Fibroblast of lung (primary cell): ENCODE data around the gene CDC23. TPM values are rescaled to one million over a fixed set of nuclear protein-coding genes. Genes with fewer than 3 reads are reported as not detected.
"Not testable (repeated sequence)": the region's sequence is repeated elsewhere in the genome, so short reads cannot be mapped to it uniquely, and the experiment has no call there.

ENCODE experiments used
- DNase-seq, 2 donors: peaks; one replicate each; pipeline versions ENCODE4 v3.0.0 to v3.0.0-alpha.2; 2010; ENCODE audit warnings: low read depth in 2 of 2
- H2AFZ ChIP-seq: 2 replicates; pipeline ENCODE4 v1.5.1; 2012; ENCODE audit warnings: low read length, control low read depth, inconsistent platforms
- H3K27ac ChIP-seq: 2 replicates; pipeline ENCODE4 v1.5.1; 2011; ENCODE audit warnings: low read length, control low read depth; ENCODE audit not compliant: insufficient read depth
- H3K27me3 ChIP-seq: 2 replicates; pipeline ENCODE4 v1.5.1; 2011; ENCODE audit warnings: mild to moderate bottlenecking, low read length; ENCODE audit not compliant: control insufficient read depth, insufficient read depth
- H3K36me3 ChIP-seq: 2 replicates; pipeline ENCODE4 v1.5.1; 2011; ENCODE audit warnings: low read length; ENCODE audit not compliant: control insufficient read depth, insufficient read depth
- H3K4me1 ChIP-seq: 2 replicates; pipeline ENCODE4 v1.5.1; 2011; ENCODE audit warnings: low read length; ENCODE audit not compliant: control insufficient read depth, insufficient read depth; ENCODE audit errors: extremely low read depth
- H3K4me2 ChIP-seq: 2 replicates; pipeline ENCODE4 v1.5.1; 2011; ENCODE audit warnings: low read length, control low read depth; ENCODE audit not compliant: insufficient read depth; ENCODE audit errors: extremely low read depth
- H3K4me3 ChIP-seq, 4 experiments: fragments of 200-600 bp in 1 of 4; sonication (generic) in 1 of 4; replicated peaks in 1 of 4; 2 replicates each; pipeline ENCODE4 v1.5.1; 2011 to 2016; ENCODE audit warnings: low read length in 4 of 4, low read depth in 3 of 4, mild to moderate bottlenecking in 3 of 4, control low read depth in 2 of 4, inconsistent platforms in 1 of 4, mixed read lengths in 1 of 4; ENCODE audit not compliant: insufficient read depth in 1 of 4; ENCODE audit errors: control extremely low read depth in 1 of 4
- H3K79me2 ChIP-seq: 2 replicates; pipeline ENCODE4 v1.5.1; 2012; ENCODE audit warnings: mild to moderate bottlenecking, low read length, inconsistent platforms; ENCODE audit not compliant: control insufficient read depth, insufficient read depth
- H3K9ac ChIP-seq: 2 replicates; pipeline ENCODE4 v1.5.1; 2011; ENCODE audit warnings: mild to moderate bottlenecking, low read length, control low read depth; ENCODE audit not compliant: insufficient read depth
- H3K9me3 ChIP-seq: 2 replicates; pipeline ENCODE4 v1.5.1; 2012; ENCODE audit warnings: low read depth, low read length; ENCODE audit not compliant: control insufficient read depth, insufficient read depth
- H4K20me1 ChIP-seq: 2 replicates; pipeline ENCODE4 v1.5.1; 2011; ENCODE audit warnings: low read length; ENCODE audit not compliant: control insufficient read depth, insufficient read depth; ENCODE audit errors: extremely low read depth
- CTCF ChIP-seq, 2 donors: IDR thresholded peaks in 1 of 2; conservative IDR thresholded peaks in 1 of 2; 1 replicate in 1 of 2; 2 replicates in 1 of 2; pipeline ENCODE4 v1.5.1; 2011 to 2012; ENCODE audit warnings: low read length in 2 of 2, control low read depth in 1 of 2, inconsistent platforms in 1 of 2, low read depth in 1 of 2, mild to moderate bottlenecking in 1 of 2
- EZH2 ChIP-seq: IDR thresholded peaks from 2 replicates; pipeline ENCODE4 v1.5.1; 2012; ENCODE audit warnings: low read length, control low read depth, mild to moderate bottlenecking; ENCODE audit errors: missing control alignments
- polyA plus RNA-seq, 2 donors: library from polyadenylated mRNA; depleted of rRNA in 1 of 2; stranded (reverse) in 1 of 2; unstranded in 1 of 2; fragments of >200 nt; gene quantifications; 2 replicates each; pipeline ENCODE4 v1.2.1, GENCODE V29; 2011 to 2012; ENCODE audit warnings: missing spikeins in 1 of 2
- total RNA-seq: library from RNA; depleted of rRNA; stranded (reverse); fragments of >200 nt; gene quantifications from 2 replicates; pipeline ENCODE4 v1.2.1, GENCODE V29; 2014

Gene CDC23
- total and polyA plus RNA-seq, 2 donors (not counting 1 experiment from before 2014, with no cell fraction given): 26.8 to 31.8 TPM

GRCh38 chr5:138216799-138217198, 3.7 kb upstream of the CDC23 start:
- no peaks in the 10 kb centered on the region for H3K9me3 ChIP-seq
- no peak overlapping the region for H3K4me2 ChIP-seq
- H3K79me2 ChIP-seq: peaks cover 13% of the 10 kb centered on the region
- no peaks in the 10 kb centered on the region for H3K27me3 ChIP-seq
- no peak for TF ChIP-seq EZH2
- DNase-seq: no peak
- H3K9ac ChIP-seq: no peak overlapping the region
- no peaks in the 10 kb centered on the region for H4K20me1 ChIP-seq
- H3K27ac ChIP-seq: no peak overlapping the region
- H3K36me3 ChIP-seq: no peaks in the 10 kb centered on the region
- no peak overlapping the region for H2AFZ ChIP-seq
- H3K4me3 ChIP-seq: no peak overlapping the region
- H3K4me1 ChIP-seq: no peaks in the 10 kb centered on the region

GRCh38 chr5:138212828-138213160, 329 bp downstream of the CDC23 start:
- TF ChIP-seq EZH2 (no peak), CTCF (conservative IDR thresholded peaks at IDR 0.05 in 1 of 2, IDR thresholded peaks at IDR 0.05 in 1 of 2; ENCODE audit: low read depth in 1 of 2, low read length in 2 of 2) (no peak)
- no peaks in the 10 kb centered on the region for H4K20me1 ChIP-seq
- H3K4me2 ChIP-seq: peak overlapping the region; percentile 71
- H3K9me3 ChIP-seq: no peaks in the 10 kb centered on the region
- H3K4me1 ChIP-seq: no peaks in the 10 kb centered on the region
- H2AFZ ChIP-seq: peak overlapping the region; percentile 100
- no peak for DNase-seq
- H3K36me3 ChIP-seq: no peaks in the 10 kb centered on the region
- H3K4me3 ChIP-seq: peak overlapping the region; percentile 84 to 100 (median 96)
- H3K27me3 ChIP-seq: no peaks in the 10 kb centered on the region
- peak overlapping the region; percentile 91 for H3K27ac ChIP-seq
- peaks cover 39% of the 10 kb centered on the region for H3K79me2 ChIP-seq
- peak overlapping the region; percentile 94 for H3K9ac ChIP-seq

GRCh38 chr5:138210985-138211384, 2.1 kb downstream of the CDC23 start:
- peaks cover 39% of the 10 kb centered on the region for H3K79me2 ChIP-seq
- H3K27me3 ChIP-seq: no peaks in the 10 kb centered on the region
- TF ChIP-seq CTCF (conservative IDR thresholded peaks at IDR 0.05 in 1 of 2, IDR thresholded peaks at IDR 0.05 in 1 of 2; ENCODE audit: low read depth in 1 of 2, low read length in 2 of 2) (no peak), EZH2 (no peak)

GRCh38 chr5:138193859-138194258, 19.3 kb downstream of the CDC23 start:
- H3K36me3 ChIP-seq, H3K9ac ChIP-seq, H3K4me3 ChIP-seq: not testable (repeated sequence)

More at GRCh38 chr5:138210985-138211384, 2.1 kb downstream of the CDC23 start:
- no peaks in the 10 kb centered on the region for H3K9me3 ChIP-seq
- no peak overlapping the region for H3K4me2 ChIP-seq
- H3K36me3 ChIP-seq: no peaks in the 10 kb centered on the region
- H2AFZ ChIP-seq: no peak overlapping the region
- H3K9ac ChIP-seq: no peak overlapping the region
- no peak for DNase-seq
- H3K27ac ChIP-seq: no peak overlapping the region
- H3K4me1 ChIP-seq: no peaks in the 10 kb centered on the region
- H3K4me3 ChIP-seq: no peak overlapping the region
- no peaks in the 10 kb centered on the region for H4K20me1 ChIP-seq

More at GRCh38 chr5:138193859-138194258, 19.3 kb downstream of the CDC23 start:
- H3K27me3 ChIP-seq, H2AFZ ChIP-seq, H3K27ac ChIP-seq, H3K4me1 ChIP-seq, H4K20me1 ChIP-seq, H3K4me2 ChIP-seq, DNase-seq, H3K9me3 ChIP-seq, H3K79me2 ChIP-seq: not testable (repeated sequence)
